ACC112 (cell line): ENCODE measurements around the gene ATRIP.

Source experiments
- H2AFZ ChIP-seq: fragments of 200-600 bp; sonication (generic); one replicate; pipeline ENCODE4 v1.6.0; 2017; ENCODE audit warnings: antibody characterized with exemption, low read length; ENCODE audit not compliant: unreplicated experiment
- H3K27ac ChIP-seq: fragments of 200-600 bp; sonication (generic); 2 replicates; pipeline ENCODE4 v1.5.1; 2014; ENCODE audit warnings: low read depth, mild to moderate bottlenecking, antibody characterized with exemption, low read length, moderate library complexity
- H3K27me3 ChIP-seq: fragments of 200-600 bp; sonication (generic); 2 replicates; pipeline ENCODE4 v1.6.1; 2014; ENCODE audit warnings: mild to moderate bottlenecking, antibody characterized with exemption, low read length, moderate library complexity, mixed read lengths; ENCODE audit not compliant: insufficient read depth
- H3K36me3 ChIP-seq: fragments of 200-600 bp; sonication (generic); 2 replicates; pipeline ENCODE4 v1.6.1; 2016; ENCODE audit warnings: mild to moderate bottlenecking, antibody characterized with exemption, low read length, moderate library complexity, mixed read lengths; ENCODE audit not compliant: insufficient read depth
- H3K4me1 ChIP-seq: fragments of 200-600 bp; sonication (generic); one replicate; pipeline ENCODE4 v1.6.1; 2016; ENCODE audit warnings: low read length, mixed read lengths; ENCODE audit not compliant: insufficient read depth, unreplicated experiment, control insufficient read depth
- H3K4me3 ChIP-seq: fragments of 200-600 bp; sonication (generic); 2 replicates; pipeline ENCODE4 v1.5.1; 2014; ENCODE audit warnings: mild to moderate bottlenecking, low read depth, low read length
- H3K79me2 ChIP-seq: fragments of 200-600 bp; sonication (generic); one replicate; pipeline ENCODE4 v1.6.0; 2016; ENCODE audit warnings: low read length; ENCODE audit not compliant: control insufficient read depth, unreplicated experiment, insufficient read depth

The ATRIP gene

DNA sequence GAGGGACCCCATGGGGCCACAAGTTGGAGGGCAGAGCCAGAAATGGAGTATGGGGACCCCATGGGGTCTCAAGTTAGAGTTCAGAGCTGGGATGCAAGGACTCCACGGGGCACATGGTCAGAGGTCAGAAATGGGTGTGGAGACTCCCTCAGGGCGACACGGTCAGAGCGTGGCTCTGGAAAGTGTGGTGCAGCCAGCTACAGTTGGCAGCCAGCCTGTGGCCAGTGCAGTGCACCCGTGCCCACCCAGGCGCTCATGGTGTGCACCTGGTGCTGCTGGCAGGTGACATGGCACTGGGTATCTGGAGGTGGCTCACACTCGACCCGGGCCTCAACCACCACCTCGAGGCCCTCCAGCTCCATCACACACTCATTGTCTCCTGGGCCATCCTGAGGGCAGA lies 27.9 kb upstream of the ATRIP start:
- no peaks in the 10 kb centered on the region for H3K4me1 ChIP-seq

DNA sequence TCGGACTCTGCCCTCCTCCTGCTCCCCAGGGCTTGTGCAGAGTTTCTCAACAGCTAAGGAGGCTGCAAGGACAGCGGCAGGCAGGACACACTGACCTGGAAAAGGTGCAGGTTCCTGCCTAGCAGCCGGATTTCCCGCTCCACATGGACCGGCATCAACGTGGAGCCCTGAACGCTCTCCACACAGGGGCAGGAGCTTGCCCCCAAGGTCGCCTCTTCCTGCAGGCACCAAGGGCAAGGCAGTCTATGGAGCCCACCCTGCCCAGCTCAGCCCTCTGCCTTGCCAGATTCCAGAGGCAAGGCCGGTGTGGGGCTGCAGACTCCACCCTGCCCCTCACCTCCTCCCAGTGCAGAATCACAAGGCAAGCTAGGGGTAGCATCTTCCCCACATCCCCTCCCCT lies 27.4 kb upstream of the ATRIP start:
- Histone ChIP-seq H3K4me1 (no peaks in the 10 kb centered on the region), H3K4me3 (no peak overlapping the region), H3K27me3 (no peaks in the 10 kb centered on the region), H3K27ac (no peak overlapping the region), H3K79me2 (no peaks in the 10 kb centered on the region), H2AFZ (no peak overlapping the region), H3K36me3 (no peaks in the 10 kb centered on the region)

More for the DNA sequence above, 27.9 kb upstream of the ATRIP start:
- H3K79me2 ChIP-seq: no peaks in the 10 kb centered on the region
- H2AFZ ChIP-seq: no peak overlapping the region
- H3K36me3 ChIP-seq: no peaks in the 10 kb centered on the region
- H3K27me3 ChIP-seq: no peaks in the 10 kb centered on the region
- H3K4me3 ChIP-seq: no peak overlapping the region
- H3K27ac ChIP-seq: no peak overlapping the region

DNA sequence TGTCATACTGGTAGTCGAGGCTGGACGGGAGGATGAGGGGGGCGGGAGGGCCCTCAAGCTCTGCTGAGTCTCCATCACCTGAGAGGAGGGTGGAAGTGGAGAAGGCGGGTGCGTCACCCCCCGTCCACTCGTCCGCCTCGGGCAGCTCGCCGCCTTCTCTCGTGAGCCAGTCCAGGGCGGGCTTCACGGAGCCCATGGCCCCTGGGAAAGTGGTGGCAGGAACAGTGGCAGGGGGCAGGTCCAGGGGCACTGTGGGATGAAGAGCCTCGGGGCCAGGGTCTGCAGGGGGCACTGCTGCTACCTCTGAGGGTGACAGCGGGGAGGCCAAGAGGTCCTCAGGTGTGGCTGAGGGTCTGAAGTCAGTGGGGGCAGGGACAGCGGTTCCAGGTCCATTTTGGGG lies 26.9 kb upstream of the ATRIP start:
- H3K27me3 ChIP-seq: no peaks in the 10 kb centered on the region
- H3K79me2 ChIP-seq: no peaks in the 10 kb centered on the region
- H3K36me3 ChIP-seq: no peaks in the 10 kb centered on the region
- no peak overlapping the region for H3K27ac ChIP-seq
- no peaks in the 10 kb centered on the region for H3K4me1 ChIP-seq
- no peak overlapping the region for H3K4me3 ChIP-seq
- no peak overlapping the region for H2AFZ ChIP-seq

DNA sequence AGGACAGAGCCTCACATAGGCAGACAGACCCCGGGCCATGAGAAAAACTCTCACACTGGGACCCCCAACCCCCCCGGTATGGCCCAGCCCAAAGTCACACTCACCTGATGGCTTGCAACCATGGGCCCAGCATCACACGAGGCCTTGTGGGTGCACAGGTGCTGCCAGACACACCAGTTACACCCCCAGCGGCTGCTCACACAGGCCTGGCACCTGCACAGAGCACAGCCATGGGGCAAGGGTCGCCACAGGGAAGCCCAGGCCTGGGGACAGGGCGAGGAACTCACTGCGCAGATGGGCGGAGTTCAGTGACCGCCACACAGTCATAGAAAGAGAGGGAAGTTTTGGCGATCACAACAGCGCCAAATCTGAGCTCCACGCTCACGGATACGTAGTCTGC lies 26.0 kb upstream of the ATRIP start:
- Histone ChIP-seq H2AFZ (no peak overlapping the region), H3K79me2 (no peaks in the 10 kb centered on the region), H3K27me3 (no peaks in the 10 kb centered on the region), H3K4me1 (no peaks in the 10 kb centered on the region), H3K4me3 (no peak overlapping the region), H3K27ac (no peak overlapping the region), H3K36me3 (no peaks in the 10 kb centered on the region)

DNA sequence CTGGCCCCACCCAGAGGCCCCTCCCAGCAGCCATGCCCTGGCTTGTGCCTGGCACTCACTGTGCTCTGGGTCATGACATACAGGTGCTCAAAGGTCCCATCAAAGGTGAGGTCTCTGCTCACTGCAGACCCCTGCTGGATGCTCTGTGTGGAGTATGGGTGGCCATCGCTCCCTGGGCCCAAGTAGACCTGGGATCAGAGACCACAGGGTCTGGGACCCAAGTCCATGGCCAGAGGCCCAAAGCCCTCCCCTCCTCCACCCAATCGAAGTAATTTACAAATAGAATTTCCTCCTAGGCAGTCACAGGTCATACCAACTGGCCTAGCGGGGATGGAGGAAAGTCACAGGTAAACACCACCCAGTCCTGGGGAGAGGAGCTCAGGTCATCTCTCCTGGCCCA lies 24.3 kb upstream of the ATRIP start:
- no peaks in the 10 kb centered on the region for H3K27me3 ChIP-seq
- no peak overlapping the region for H3K27ac ChIP-seq
- H3K79me2 ChIP-seq: no peaks in the 10 kb centered on the region
- H2AFZ ChIP-seq: no peak overlapping the region
- H3K36me3 ChIP-seq: no peaks in the 10 kb centered on the region
- no peak overlapping the region for H3K4me3 ChIP-seq
- H3K4me1 ChIP-seq: peaks cover 10% of the 10 kb centered on the region

DNA sequence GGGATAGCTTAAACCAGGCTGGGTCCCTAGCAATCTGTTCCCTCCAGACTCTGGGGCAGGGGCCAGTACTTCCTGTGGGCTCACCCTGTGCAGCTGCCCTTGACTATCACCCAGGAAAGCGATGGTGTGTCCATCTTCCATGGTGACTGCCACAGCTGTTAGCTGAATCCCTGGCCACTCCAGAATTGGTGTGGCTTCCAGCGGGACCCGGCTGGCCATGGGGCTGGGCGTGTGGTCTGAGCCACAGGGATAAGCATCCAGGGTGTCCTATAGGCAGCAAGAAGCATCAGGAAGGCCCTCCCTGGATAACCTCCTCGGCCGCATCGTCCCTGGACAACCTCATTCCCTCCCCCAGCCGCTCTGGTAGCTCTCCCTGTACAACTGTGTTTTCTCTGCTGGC lies 23.9 kb upstream of the ATRIP start:
- H3K27me3 ChIP-seq: no peaks in the 10 kb centered on the region
- H3K4me1 ChIP-seq: peaks cover 11% of the 10 kb centered on the region
- H3K36me3 ChIP-seq: no peaks in the 10 kb centered on the region
- no peak overlapping the region for H2AFZ ChIP-seq
- H3K27ac ChIP-seq: no peak overlapping the region
- no peak overlapping the region for H3K4me3 ChIP-seq
- no peaks in the 10 kb centered on the region for H3K79me2 ChIP-seq

DNA sequence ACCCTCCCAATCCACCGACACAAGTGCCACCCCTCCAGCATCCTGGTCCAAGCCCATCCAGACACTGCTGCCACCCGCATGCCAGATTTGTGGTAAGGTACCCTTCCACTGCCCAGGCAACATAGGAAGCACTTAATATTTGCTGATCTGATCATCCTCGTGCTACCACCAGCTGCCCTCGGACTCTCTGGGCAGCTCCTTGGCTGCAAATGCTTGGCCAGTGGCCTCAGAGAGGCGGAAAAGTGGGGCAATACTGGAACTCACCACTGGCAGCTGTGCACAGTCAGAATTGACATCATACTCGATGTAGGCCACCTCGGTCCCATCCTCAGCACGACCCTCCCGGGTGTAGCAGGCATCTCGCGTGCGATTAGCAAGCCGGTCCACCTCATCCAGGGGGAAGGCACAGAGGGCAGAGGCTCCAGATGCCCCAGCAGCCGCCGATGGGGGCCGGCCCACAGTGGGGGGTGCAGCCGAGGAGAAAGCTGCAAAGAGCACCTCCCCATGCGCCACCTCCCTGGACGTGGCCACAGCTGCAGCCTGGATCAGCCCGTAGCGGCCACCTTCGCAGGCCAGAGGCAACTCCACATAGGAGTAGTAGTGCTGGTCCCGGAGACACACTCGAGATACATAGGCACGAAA lies 23.2 kb upstream of the ATRIP start:
- H3K27ac ChIP-seq: no peak overlapping the region
- peaks cover 11% of the 10 kb centered on the region for H3K4me1 ChIP-seq
- H2AFZ ChIP-seq: no peak overlapping the region
- H3K27me3 ChIP-seq: no peaks in the 10 kb centered on the region
- H3K79me2 ChIP-seq: no peaks in the 10 kb centered on the region
- H3K36me3 ChIP-seq: no peaks in the 10 kb centered on the region
- H3K4me3 ChIP-seq: no peak overlapping the region

DNA sequence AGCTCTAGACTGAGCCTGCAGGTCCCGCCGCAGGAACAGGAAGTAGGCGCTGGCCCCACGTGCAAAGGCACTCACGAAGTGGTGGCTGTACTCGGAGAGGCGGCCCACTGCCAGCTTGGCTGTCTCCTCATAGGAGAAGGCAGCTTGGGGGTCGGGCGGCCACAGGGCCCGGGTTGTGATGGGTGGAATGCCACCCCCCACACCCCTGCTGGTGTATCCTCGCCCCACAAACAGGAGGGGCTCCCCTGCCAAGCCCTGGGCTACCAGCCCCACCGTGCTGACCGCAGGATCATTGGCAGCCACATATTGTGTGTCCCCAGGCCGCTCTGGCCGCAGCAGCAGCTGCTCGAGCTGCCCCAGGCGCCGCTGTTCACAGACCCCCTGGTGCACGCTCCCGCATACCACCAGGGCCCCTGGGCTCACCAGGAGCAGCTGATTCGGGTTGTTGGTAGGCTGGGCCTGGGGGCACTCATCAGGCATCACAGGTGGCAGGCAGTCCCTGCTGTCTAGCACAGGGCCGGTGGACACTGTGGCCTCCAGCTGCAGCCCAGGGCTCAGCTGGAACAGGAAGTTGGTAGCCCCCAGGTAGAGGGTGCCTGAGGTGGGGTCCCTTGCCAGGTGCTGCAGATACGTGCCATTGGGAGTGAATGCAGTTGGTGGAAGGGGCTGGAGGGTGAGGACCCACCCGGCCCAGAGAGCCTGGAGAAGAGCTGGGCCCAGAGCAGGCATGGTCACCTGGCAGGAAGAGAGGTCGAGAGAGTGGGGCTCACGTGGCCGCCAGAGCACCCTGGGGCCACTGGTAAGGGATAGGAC lies 22.4 kb upstream of the ATRIP start:
- H3K79me2 ChIP-seq: no peaks in the 10 kb centered on the region
- H3K27me3 ChIP-seq: no peaks in the 10 kb centered on the region
- H3K27ac ChIP-seq: no peak overlapping the region
- no peaks in the 10 kb centered on the region for H3K36me3 ChIP-seq
- peaks cover 11% of the 10 kb centered on the region for H3K4me1 ChIP-seq
- no peak overlapping the region for H3K4me3 ChIP-seq
- no peak overlapping the region for H2AFZ ChIP-seq

DNA sequence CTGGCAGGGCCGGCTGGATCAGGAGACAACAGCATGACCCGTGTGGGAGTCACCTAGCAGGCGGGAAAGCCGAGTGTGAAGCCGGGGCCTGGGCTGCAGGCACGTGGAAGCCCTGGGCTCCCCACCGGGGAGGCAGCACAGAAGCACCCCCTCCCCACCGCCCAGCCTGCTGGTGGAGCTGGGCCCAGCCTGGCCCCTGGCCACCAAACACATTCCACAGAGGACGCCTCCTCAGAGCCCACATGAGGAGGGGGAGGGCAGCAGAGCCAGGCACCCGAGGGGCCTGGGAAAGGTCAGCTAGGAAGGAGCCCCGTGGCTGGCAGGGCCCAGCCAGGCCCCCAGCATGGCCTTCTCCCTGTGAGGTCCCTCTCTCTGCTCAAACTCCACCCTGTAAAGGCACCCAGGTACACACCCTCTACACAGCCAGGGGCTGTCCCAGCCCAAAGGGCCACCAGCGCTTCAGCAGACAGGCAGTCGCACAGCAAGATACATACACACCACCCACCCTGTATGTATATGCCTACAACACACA lies 21.2 kb upstream of the ATRIP start:
- Histone ChIP-seq H2AFZ (no peak overlapping the region), H3K27me3 (no peaks in the 10 kb centered on the region), H3K27ac (no peak overlapping the region), H3K79me2 (no peaks in the 10 kb centered on the region), H3K4me1 (peaks cover 18% of the 10 kb centered on the region), H3K4me3 (no peak overlapping the region), H3K36me3 (no peaks in the 10 kb centered on the region)

DNA sequence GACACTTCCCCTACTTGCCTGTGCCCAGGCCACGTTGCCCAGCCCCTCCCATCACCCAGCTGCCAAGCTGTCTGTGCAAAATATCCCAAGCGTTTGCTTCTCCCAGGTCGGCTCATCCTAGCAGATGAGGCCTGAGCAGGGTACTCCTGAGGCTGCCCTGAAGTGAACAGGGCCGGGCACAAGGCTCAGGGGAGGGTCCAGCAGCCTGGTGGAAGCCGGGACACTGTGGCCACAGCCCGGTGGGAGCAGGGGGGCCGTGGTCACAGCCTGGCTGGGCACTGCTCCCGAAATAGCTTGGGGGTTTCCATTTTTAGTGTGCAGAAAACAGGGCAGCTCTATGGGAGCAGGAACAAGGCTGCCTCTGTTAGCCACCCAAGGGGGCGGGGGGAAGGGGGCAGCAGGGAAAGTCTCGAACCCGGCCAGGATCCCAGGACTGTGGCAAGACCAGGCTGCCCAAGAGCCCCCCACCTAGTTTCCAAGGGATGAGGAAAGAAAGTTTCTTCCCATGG lies 20.1 kb upstream of the ATRIP start:
- no peaks in the 10 kb centered on the region for H3K79me2 ChIP-seq
- peaks cover 19% of the 10 kb centered on the region for H3K4me1 ChIP-seq

More for the DNA sequence above, 20.1 kb upstream of the ATRIP start:
- no peak overlapping the region; the same call in 1 of the 2 replicates for H3K4me3 ChIP-seq
- H2AFZ ChIP-seq: no peak overlapping the region
- H3K36me3 ChIP-seq: no peaks in the 10 kb centered on the region
- H3K27me3 ChIP-seq: no peaks in the 10 kb centered on the region
- no peak overlapping the region for H3K27ac ChIP-seq
